CD4-positive, alpha-beta T cell (primary cell): ENCODE data around the gene ACTN4. TPM values are rescaled to one million over a fixed set of nuclear protein-coding genes. Genes with fewer than 3 reads are reported as not detected.

ENCODE experiments used
- ATAC-seq: fragments of 200-7000 bp; cut with Tn5 transposase; one replicate; pipeline ENCODE4 v1.10.0; 2022; ENCODE audit warnings: mild to moderate bottlenecking; ENCODE audit not compliant: poor library complexity
- CTCF ChIA-PET: fragments of 350-600 bp; sonication (Branson Sonifier 250); formaldehyde crosslinking; loops from one replicate; lab custom pipeline; 2021; ENCODE audit warnings: antibody characterized with exemption, inconsistent platforms; lab: Charles Lee
- POLR2A ChIA-PET: fragments of 350-600 bp; sonication (Branson Sonifier 250); formaldehyde crosslinking; loops from one replicate; lab custom pipeline; 2021; ENCODE audit warnings: antibody characterized with exemption, inconsistent platforms; lab: Charles Lee
- DNase-seq, 14 experiments: peaks; one replicate each; pipeline ENCODE4 v3.0.0-alpha.2; 2013 to 2020; ENCODE audit warnings: mixed read lengths in 2 of 14
- H3K27ac ChIP-seq, 2 donors: one replicate each; pipeline versions ENCODE4 v1.5.1 to v1.7.0; 2013; ENCODE audit warnings: low read length in 2 of 2, low read depth in 1 of 2, mild to moderate bottlenecking in 1 of 2
- H3K27me3 ChIP-seq, 2 experiments: 1 replicate in 1 of 2; 2 replicates in 1 of 2; pipeline versions ENCODE4 v1.6.1 to v1.7.0; 2013; ENCODE audit warnings: low read length in 2 of 2, control low read depth in 1 of 2, mild to moderate bottlenecking in 1 of 2, moderate library complexity in 1 of 2; ENCODE audit not compliant: insufficient read depth in 2 of 2, control insufficient read depth in 1 of 2
- H3K36me3 ChIP-seq: one replicate; pipeline ENCODE4 v1.6.1; 2013; ENCODE audit warnings: low read length, control low read depth; ENCODE audit not compliant: insufficient read depth
- H3K4me1 ChIP-seq: one replicate; pipeline ENCODE4 v1.6.1; 2013; ENCODE audit warnings: low read length, control low read depth; ENCODE audit not compliant: insufficient read depth
- H3K4me3 ChIP-seq: one replicate; pipeline ENCODE4 v1.5.1; 2013; ENCODE audit warnings: mild to moderate bottlenecking, low read length, moderate library complexity
- H3K9me3 ChIP-seq, 2 experiments: 1 replicate in 1 of 2; 2 replicates in 1 of 2; pipeline versions ENCODE4 v1.6.1 to v1.7.0; 2013; ENCODE audit warnings: low read length in 2 of 2, mild to moderate bottlenecking in 2 of 2, control low read depth in 1 of 2, moderate library complexity in 1 of 2; ENCODE audit not compliant: control insufficient read depth in 1 of 2, insufficient read depth in 1 of 2
- H3K27ac Mint-ChIP-seq: one replicate; pipeline ENCODE4 v1.8.0; 2020; ENCODE audit warnings: mixed read lengths
- H3K27me3 Mint-ChIP-seq: one replicate; pipeline ENCODE4 v1.8.0; 2021; ENCODE audit warnings: mixed read lengths
- H3K36me3 Mint-ChIP-seq: one replicate; pipeline ENCODE4 v1.8.0; 2021; ENCODE audit warnings: low read depth, mixed read lengths
- H3K4me1 Mint-ChIP-seq: one replicate; pipeline ENCODE4 v1.8.0; 2021; ENCODE audit warnings: low read depth, mixed read lengths
- H3K4me3 Mint-ChIP-seq: one replicate; pipeline ENCODE4 v1.8.0; 2020; ENCODE audit warnings: mild to moderate bottlenecking, mixed read lengths
- H3K9me3 Mint-ChIP-seq: one replicate; pipeline ENCODE4 v1.8.0; 2020; ENCODE audit warnings: mixed read lengths
- intact Hi-C, 2 experiments: fragments of 100-400 bp; cut with DNase I in 1 of 2; cut with micrococcal nuclease in 1 of 2; formaldehyde crosslinking; loops; one replicate each; pipeline versions ENCODE4 v1.15.1 to v1.9.0; 2023 to 2025; cut with DNase I, micrococcal nuclease
- total RNA-seq, 174 experiments: library from RNA in 2 of 174; stranded (reverse) in 2 of 174; gene quantifications; one replicate each; pipeline ENCODE4 v1.2.3 and lab custom pipeline; 2021 to 2026
- TF ChIP-seq, protein P1 (sequence below): fragments of 200-600 bp; IDR thresholded peaks from one replicate; pipeline ENCODE4 v1.8.0; 2022; ENCODE audit warnings: antibody characterized with exemption, mild to moderate bottlenecking

Gene ACTN4
- total RNA-seq, 2 experiments from 2014 or later, result 70.3 to 84.0 TPM

DNA sequence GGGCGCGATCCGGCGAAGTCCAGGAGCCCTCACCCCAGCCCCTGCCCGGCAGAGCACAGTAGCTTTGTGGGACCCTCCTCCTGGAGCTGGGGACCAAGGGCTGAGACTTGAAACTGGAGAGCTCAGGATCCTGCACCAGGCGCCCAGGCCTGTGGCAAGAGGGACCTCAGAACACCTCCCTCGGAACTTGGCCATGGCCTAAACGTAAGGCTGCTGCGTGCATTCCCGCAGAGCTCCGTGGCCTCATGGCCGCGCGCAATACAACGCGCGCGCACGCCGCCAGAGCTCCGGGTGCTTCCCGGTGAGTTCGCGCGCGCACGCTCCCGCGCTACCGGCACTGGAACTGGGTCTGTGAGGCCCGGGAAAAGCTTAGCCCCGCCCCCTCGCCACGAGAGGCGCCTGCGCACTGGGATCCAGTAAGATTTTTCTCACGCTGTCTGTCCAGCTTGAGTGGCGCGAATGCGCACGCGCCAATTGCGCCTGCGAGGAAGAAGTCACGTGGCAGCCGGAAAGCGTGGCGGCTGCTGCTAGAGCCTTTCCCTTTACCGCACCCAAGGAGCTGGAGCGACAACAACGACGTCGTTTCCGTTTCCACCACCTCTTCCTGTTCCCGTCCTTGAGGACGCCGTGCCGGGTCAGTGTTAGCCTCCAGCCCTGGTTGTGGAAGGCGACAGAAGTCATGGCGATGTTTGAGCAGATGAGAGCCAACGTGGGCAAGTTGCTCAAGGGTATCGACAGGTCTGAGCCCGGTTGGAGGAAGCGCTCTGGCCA lies 28.7 kb upstream of the ACTN4 start, which contains the start of gene EIF3K:
Gene EIF3K (plus strand): TSS at position 599 of the 771 bp plus-strand sequence. CDS start 81 bp downstream, at position 680.
- intact Hi-C loops, result loop anchor here (1.0 to 10.0 kb wide), 7 partner anchors 29 to 714 kb away; partner anchors contain the start of genes FAM98C (in 2 of the 2), ACTN4 (in 1 of the 2), MRPS12 (in 1 of the 2) and SARS2 (in 1 of the 2)
- no peaks in the 10 kb centered on the region for H3K27me3 Mint-ChIP-seq
- Histone ChIP-seq H3K4me1 (peaks cover 62% of the 10 kb centered on the region), H3K27ac (peak within 1 kb of the TSS; percentile 84 to 94), H3K9me3 (no peaks in the 10 kb centered on the region), H3K4me3 (peak within 1 kb of the TSS; percentile 97), H3K36me3 (peaks cover 45% of the 10 kb centered on the region), H3K27me3 (no peaks in the 10 kb centered on the region)
- ATAC-seq (peak; percentile 63), DNase-seq (peak; percentile 92 to 100 (median 96))
- peak within 1 kb of the TSS; percentile 97 for H3K4me3 Mint-ChIP-seq
- peak within 1 kb of the TSS; percentile 94 for H3K27ac Mint-ChIP-seq
- ChIA-PET POLR2A (interaction anchor here (0.6 to 2.7 kb wide), 34 partner anchors 13 to 862 kb away, joined by 3 to 36 read pairs (median 4); partner anchors contain the start of genes ACTN4, FAM98C, GGN and HNRNPL), CTCF (interaction anchor here (0.5 to 3.4 kb wide), 8 partner anchors 15 to 312 kb away, joined by 3 to 22 read pairs (median 6); partner anchors contain the start of genes FAM98C, MRPS12 and SARS2)
- H3K9me3 Mint-ChIP-seq, result no peaks in the 10 kb centered on the region
- peaks cover 83% of the 10 kb centered on the region for H3K36me3 Mint-ChIP-seq
- TF ChIP-seq, protein P1, sequence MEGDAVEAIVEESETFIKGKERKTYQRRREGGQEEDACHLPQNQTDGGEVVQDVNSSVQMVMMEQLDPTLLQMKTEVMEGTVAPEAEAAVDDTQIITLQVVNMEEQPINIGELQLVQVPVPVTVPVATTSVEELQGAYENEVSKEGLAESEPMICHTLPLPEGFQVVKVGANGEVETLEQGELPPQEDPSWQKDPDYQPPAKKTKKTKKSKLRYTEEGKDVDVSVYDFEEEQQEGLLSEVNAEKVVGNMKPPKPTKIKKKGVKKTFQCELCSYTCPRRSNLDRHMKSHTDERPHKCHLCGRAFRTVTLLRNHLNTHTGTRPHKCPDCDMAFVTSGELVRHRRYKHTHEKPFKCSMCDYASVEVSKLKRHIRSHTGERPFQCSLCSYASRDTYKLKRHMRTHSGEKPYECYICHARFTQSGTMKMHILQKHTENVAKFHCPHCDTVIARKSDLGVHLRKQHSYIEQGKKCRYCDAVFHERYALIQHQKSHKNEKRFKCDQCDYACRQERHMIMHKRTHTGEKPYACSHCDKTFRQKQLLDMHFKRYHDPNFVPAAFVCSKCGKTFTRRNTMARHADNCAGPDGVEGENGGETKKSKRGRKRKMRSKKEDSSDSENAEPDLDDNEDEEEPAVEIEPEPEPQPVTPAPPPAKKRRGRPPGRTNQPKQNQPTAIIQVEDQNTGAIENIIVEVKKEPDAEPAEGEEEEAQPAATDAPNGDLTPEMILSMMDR, result no peak
- H3K4me1 Mint-ChIP-seq, result peaks cover 59% of the 10 kb centered on the region

DNA sequence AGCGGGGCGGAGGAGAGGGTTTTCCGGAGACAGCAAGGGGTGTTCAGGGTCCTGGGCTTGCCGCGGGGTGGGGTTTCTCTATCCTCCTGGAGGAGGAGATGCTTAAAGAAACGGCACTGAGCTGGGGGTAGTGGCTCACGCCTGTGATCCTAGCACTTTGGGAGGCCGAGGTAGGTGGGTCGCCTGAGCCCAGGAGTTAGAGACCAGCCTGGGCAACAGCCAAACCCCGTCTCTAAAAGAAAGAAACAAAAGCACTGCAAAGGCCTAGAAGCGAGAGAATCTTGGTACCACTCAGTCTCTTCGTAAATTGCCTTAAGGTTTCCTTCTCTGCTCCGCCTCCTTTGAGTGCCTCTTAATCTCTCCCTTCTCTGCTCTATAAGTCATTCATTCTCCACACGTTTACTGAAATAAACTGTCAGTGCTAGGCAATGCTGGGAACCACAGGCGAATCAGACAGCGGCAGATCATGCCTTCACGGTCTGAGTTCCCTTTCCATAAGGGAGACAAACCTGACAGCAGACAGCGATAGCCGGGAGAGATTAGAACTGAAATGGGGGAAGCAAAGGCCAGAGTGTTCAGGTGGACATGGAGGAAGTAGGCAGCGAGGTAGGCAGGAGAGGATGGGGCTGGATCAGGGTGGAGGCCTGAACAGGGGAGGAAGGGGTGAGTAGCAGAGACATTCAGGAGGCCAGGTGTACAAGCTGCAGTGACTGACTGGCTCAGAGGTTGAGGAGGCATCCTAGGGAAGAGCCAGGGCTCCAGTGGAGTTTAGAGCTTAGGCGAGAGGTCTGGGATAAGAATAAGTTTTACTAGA lies 27.9 kb upstream of the ACTN4 start:
- H3K27ac Mint-ChIP-seq, result peak overlapping the region; percentile 94
- no peaks in the 10 kb centered on the region for H3K27me3 Mint-ChIP-seq
- no peaks in the 10 kb centered on the region for H3K9me3 ChIP-seq
- no peak for ATAC-seq
- intact Hi-C loops, result loop anchor here (1.0 to 10.0 kb wide), 7 partner anchors 28 to 715 kb away; partner anchors contain the start of genes FAM98C (in 2 of the 2), ACTN4 (in 1 of the 2), MRPS12 (in 1 of the 2) and SARS2 (in 1 of the 2)
- ChIA-PET CTCF (interaction anchor here (0.6 to 3.4 kb wide), 8 partner anchors 15 to 311 kb away, joined by 3 to 22 read pairs (median 7); partner anchors contain the start of genes FAM98C, MRPS12 and SARS2), POLR2A (interaction anchor here (0.7 to 2.7 kb wide), 21 partner anchors 15 to 861 kb away, joined by 3 to 36 read pairs (median 4); partner anchors contain the start of genes ACTN4, FAM98C, HNRNPL and MRPS12)
- H3K27me3 ChIP-seq, result no peaks in the 10 kb centered on the region
- H3K4me3 ChIP-seq, result peak overlapping the region; percentile 97
- peak overlapping the region; percentile 84 to 94 for H3K27ac ChIP-seq
- DNase-seq, result no peak
- peaks cover 55% of the 10 kb centered on the region for H3K4me1 ChIP-seq
- TF ChIP-seq, protein P1, result no peak
- H3K4me3 Mint-ChIP-seq, result peak overlapping the region; percentile 97
- peaks cover 85% of the 10 kb centered on the region for H3K36me3 Mint-ChIP-seq
- H3K36me3 ChIP-seq, result peaks cover 47% of the 10 kb centered on the region
- H3K4me1 Mint-ChIP-seq, result peaks cover 57% of the 10 kb centered on the region
- no peaks in the 10 kb centered on the region for H3K9me3 Mint-ChIP-seq

DNA sequence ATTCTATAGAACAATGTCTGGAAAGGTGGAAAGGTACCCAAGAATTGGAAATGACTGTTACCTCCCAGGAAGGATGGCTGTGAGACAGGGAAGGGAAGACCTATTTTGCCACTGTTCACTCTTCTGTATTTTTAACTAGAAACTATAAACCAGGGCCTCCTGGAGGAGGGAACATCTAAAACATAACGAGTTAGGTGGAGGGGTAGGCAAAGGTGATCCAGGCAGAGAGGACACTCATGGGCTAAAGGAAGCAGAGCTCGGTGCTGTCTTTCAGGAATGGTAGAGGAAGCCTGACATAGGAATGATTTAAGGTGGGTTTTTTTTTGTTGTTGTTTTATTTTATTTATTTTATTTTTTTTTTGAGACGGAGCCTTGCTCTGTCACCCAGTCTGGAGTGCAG lies 22.6 kb upstream of the ACTN4 start:
- Histone ChIP-seq H3K4me1 (peaks cover 6% of the 10 kb centered on the region), H3K36me3 (peaks cover 89% of the 10 kb centered on the region)
- CTCF ChIA-PET, result interaction anchor here (1.8 kb wide), 1 partner anchor 10 kb away, joined by 4 read pairs; no protein-coding TSS in a partner anchor

More for the DNA sequence above, 22.6 kb upstream of the ACTN4 start:
- no peak for ATAC-seq
- peaks cover 9% of the 10 kb centered on the region for H3K4me1 Mint-ChIP-seq
- no peaks in the 10 kb centered on the region for H3K9me3 Mint-ChIP-seq
- Histone ChIP-seq H3K9me3 (no peaks in the 10 kb centered on the region), H3K4me3 (no peak overlapping the region), H3K27ac (no peak overlapping the region), H3K27me3 (no peaks in the 10 kb centered on the region)
- intact Hi-C loops, result no loop called here
- POLR2A ChIA-PET, result no interaction called here
- H3K36me3 Mint-ChIP-seq, result peaks cover 90% of the 10 kb centered on the region
- no peak overlapping the region for H3K4me3 Mint-ChIP-seq
- no peaks in the 10 kb centered on the region for H3K27me3 Mint-ChIP-seq
- no peak for DNase-seq
- no peak overlapping the region for H3K27ac Mint-ChIP-seq
- TF ChIP-seq, protein P1, result no peak
